SK-MEL-5 (cell line): Measurements from ENCODE around the gene CCDC77. TPM values are rescaled to one million over a fixed set of nuclear protein-coding genes. Genes with fewer than 3 reads are reported as not detected.

Experiments used
- DNase-seq: peaks from one replicate; pipeline ENCODE4 v3.0.0-alpha.2; 2016; ENCODE audit warnings: low read depth, low spot score
- in situ Hi-C: cut with HindIII; loops from 2 replicates; pipeline ENCODE4 v1.10.0; 2016; ENCODE audit warnings: low sequenced_read_pairs, high pct_unique_total_duplicates, low pct_unique_long_range_greater_than_20kb
- total RNA-seq: library from RNA; depleted of rRNA; stranded (reverse); fragments of >200 nt; shearing (Covaris generic); gene quantifications from 2 replicates; pipeline ENCODE4 v1.2.3, GENCODE V29; 2014

Gene CCDC77
- total RNA-seq, 1 experiment from 2014 or later, result 13.0 TPM

GRCh38 chr12:442235-442884 lies 40.9 kb downstream of the CCDC77 start:
- DNase-seq, result peak; percentile 72
- in situ Hi-C loops, result no loop called here

DNA sequence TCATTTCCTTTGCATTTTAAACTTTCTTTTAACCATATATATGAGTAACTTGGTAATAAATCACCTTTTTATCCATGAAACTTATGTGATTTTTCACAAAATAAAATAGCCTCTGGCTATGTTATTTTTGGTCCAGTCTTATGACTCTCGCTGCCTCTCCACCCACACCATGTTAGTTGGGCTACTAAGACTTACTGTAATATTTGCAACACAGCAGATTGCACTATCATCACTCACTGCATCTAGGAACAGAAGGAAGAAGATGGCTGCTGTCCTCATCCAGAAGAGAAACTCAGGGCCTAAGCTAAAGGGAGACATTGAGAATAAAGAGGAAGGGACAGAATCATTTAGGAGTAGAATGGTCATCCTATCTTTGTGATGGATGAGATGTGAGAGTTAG lies 45.7 kb downstream of the CCDC77 start:
- DNase-seq, result no peak
- in situ Hi-C loops, result no loop called here

- no peak for DNase-seq
- in situ Hi-C loops, result no loop called here
Observed at GRCh38 chr12:449203-449602, 47.8 kb downstream of the CCDC77 start.

DNA sequence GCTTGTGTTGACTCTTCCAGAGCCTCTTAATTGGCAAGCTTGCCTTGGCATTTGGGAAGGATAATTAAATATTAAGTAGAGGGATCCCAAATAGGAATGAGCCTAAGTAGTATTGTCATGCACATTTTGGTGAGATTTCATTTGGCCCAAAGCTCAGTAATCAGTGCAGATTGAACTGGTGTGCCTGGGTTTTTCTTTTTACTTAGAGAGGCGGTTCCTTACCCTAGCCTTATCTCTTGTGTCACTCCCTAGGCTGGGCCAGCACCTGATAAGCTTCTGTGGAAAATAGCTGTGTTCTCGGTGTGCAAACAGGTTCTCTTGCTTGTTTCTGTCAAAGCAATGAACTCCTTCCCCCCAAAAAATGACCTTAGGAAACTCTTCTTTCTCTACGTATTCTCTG lies 49.0 kb downstream of the CCDC77 start:
- no peak for DNase-seq
- in situ Hi-C loops, result no loop called here

DNA sequence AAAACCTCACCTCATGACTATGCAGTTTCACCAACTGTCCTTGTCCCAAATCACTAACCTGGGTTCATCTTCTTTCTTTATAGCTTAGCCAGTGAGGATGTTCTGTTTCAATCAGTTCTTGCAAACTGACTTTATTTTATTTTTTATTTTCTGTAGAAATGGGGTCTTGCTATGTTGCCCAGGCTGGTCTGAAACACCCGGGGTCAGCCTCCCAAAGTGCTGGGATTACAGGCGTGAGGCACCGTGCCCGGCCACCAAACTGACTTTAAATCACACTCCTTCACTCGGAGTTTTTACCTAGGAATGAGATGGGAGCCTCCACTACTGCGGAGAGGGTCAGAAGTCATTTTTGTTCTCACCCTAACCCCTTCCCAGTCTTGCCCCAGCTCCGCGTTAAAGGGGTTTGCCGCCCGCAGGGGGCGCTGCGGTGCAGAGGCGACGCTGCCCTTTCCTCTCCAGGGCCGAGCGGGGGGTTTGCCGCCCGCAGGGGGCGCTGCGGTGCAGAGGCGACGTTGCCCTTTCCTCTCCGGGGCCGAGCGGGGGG lies 51.3 kb downstream of the CCDC77 start:
- no peak for DNase-seq
- in situ Hi-C loops, result no loop called here

DNA sequence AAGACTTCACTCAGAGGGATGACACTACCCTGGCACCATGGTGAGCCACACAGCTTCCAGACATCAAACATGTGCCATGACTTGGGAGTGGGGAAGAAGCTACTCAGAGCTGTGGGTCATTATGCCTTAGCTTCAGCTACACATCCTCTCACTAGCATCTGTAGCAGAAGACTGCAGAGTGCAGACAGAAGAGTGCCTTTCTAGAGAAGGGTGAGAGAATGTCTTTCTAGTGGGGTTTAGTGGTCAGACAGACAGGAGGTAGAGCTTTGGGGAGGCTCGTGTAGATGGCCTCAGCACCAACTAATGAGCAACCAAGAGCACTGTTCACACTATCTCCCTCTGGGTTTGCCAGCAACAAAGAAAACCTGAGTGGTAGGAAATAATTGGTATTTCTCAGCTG lies 53.4 kb downstream of the CCDC77 start:
- in situ Hi-C loops, result no loop called here
- DNase-seq, result no peak

DNA sequence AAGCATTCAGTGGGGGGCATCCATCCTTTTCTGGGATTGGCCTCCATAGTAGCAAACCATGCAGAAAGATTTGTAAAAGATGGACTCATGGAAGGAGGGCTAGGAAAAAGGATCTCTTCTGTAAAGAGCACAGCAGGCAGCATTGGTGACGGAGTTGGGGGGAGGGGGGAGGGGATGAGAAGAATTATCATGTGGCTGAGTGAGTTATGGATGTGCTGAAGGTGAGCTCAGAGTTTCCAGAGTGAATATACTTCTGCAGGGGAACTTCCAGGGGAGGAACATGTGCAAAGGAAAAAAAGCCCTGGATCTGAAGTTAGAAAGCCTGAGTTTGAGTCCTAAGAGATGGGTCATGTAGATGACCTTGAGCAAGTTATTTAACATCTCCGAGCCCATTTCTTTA lies 54.4 kb downstream of the CCDC77 start:
- in situ Hi-C loops, result no loop called here
- DNase-seq, result no peak

DNA sequence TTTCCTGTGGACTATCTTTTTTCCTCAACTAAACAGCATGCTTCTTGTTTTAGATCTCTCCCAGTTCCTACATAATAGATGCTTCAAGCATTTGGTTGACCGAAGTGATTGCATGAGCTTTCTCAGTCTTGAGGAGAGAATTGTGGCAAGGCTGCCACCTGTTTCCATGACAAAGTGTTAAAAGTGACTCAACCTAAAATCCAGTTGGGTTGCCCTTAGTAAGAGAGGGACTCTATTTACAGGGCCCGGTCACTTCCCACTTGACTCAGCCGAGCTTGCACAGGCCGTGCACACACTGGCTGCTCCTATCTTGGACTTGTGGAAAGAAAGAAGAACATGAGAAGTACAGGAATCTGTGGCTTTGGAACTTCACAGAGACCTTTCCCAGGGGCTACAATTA lies 56.2 kb downstream of the CCDC77 start:
- in situ Hi-C loops, result no loop called here
- no peak for DNase-seq

GRCh38 chr12:459050-459429 lies 57.6 kb downstream of the CCDC77 start:
- in situ Hi-C loops, result no loop called here
- DNase-seq, result no peak

GRCh38 chr12:459430-460258 lies 58.2 kb downstream of the CCDC77 start, which contains the start of gene B4GALNT3:
Gene B4GALNT3 (plus strand): TSS chr12:459939. CDS start chr12:460377, 438 bp downstream.
- peak; percentile 23 for DNase-seq

DNA sequence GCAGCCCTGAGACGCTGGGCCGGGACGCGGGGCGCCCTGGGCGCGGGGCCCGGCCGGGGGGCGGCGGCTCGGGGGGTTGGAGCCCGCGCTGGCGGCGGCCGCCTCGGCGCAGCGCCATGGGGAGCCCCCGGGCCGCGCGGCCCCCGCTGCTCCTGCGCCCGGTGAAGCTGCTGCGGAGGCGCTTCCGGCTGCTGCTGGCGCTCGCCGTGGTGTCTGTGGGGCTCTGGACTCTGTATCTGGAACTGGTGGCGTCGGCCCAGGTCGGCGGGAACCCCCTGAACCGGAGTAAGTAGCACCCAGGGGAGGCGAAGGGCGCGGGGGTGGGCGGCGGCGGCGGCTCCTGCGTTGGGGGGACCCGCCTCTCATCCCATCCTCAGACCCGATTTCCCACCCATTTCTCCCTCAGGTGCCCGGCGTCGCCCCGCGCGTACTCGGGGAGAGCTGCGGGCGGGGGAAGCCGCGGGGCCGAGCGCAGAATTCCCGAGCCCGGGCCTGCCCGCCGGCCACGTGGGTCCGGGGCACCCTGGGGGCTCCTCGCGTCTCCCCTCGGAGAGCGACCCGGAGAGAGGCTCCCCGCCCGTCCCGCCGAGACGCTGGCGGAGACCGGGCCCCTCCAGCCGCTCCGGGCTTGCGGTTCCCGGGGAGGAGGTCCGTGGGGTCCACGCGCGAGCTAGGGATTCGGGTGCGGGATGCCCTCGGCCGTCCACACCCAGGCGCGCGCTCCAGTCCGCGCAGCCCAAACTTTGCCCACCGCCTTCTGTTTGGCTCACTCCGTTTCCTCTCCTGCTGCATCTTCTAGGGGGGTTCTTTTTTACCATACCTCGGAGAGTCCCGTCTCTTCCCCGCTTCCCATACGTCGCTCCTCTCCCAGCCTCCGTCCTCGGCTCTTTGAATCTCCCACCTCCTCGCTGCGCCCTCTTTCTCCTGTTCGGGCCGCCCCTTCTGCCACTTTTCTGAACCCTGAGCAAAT lies 59.1 kb downstream of the CCDC77 start:
- no peak for DNase-seq
- in situ Hi-C loops, result no loop called here

More at GRCh38 chr12:459430-460258, 58.2 kb downstream of the CCDC77 start, which contains the start of gene B4GALNT3:
- in situ Hi-C loops, result no loop called here

DNA sequence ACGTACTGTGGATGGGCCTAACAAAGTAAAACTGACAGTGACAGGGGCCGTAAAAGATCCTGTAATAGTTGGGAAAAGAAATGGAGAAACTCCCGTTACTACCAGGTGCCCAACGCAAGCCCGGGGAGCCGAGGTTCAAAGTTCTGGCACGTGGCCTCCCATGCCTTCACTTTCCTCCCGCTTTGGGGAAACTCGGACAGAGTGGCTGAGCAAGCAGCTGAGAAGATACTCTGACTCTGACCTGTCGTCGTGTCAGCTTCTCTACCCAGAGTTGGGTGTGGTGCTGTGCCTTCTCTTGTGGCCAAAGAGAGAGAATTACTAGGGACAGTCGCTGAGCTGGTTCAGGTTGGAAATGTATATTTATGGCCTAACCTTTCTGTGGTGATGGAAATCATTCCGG lies 60.0 kb downstream of the CCDC77 start:
- in situ Hi-C loops, result no loop called here
- DNase-seq, result no peak

DNA sequence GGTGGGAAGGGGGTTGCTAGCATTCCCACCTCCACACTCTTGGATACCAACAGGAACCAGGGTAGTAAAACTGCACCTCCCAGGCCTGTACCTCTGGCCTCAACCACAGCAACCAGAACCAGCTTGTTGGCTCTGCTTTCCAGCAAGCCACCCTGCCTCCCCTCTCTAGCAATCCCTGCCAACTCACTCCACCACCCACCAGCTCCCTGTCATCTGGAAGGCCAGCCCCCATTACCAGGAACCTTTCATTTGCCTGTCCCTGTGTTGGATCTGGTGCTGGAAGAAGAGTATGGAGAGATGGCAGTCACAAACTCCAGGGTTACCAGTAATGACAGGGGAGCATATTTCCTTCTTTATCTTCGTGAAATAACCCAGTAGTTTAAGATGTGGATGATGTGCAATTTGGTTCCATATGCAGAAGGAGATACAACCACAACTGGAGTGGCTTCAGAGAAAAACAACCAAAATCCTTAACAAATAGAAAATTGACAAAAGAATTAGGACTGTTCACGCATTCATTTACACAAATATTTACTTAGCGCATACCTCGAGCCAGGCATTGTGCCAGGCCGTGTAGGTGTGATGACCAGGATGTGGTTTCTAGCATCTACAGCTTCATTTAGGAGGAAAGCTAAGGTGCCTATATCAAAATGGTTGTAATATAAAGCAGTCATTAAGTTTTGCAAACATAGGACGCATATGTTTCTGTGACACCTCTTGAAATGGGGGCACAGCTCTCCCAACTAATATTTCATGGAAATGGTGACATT lies 61.7 kb downstream of the CCDC77 start:
- no peak for DNase-seq
- in situ Hi-C loops, result no loop called here

DNA sequence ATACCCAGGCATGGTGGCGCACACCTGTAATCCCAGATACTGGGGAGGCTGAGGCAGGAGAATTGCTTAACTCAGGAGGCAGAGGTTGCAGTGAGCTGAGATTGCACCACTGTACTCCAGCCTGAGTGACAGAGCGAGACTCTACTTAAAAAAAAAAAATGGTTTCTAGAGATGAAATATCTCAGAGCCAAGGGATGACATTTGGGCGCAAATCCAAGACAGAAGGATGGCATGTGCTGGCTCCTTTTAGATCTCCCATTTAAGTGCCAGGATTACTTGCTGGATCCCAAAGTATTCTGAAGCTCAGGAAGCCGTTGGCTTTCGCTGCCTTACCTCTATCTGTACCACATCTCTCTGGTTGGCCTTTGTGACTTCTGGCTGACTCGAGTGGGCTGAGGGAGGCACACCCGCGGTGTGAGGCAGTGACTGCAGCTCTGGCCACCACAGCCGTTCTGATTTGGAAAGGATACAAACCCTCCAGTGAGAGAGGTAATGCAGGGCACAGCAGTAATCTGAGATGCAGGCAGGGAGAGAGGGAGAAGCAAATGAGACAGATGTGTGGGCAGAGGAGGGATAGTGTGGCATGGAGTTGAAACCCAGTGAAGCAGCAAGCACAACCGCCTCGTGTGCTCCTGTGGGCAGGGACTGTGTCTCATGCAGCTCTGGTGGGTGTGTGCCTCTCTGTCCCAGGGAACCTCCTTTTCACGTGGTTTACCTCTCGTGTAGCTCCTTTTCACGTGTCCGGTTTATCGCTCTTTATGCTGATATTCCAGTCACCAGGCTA lies 63.2 kb downstream of the CCDC77 start:
- in situ Hi-C loops, result no loop called here
- no peak for DNase-seq

GRCh38 chr12:466039-466438 lies 64.6 kb downstream of the CCDC77 start:
- in situ Hi-C loops, result no loop called here

DNA sequence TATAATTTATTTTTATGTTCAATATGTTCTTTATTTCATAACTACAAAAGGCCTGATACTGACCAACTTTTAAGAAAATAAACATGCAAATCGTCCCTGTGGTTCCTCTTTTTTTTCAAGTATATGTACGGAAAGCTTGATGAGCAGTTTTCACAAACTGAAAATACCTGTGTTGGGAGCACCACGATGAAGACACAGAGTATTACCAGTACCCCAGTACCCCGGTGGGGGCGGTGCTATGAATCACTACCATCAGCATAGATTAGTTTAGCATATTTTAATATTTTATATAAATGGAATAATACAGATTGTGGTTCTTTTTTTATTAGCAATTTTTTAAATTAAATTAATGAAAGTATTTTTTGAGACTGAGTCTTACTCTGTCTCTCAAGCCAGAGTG lies 65.3 kb downstream of the CCDC77 start:
- DNase-seq, result no peak
- in situ Hi-C loops, result no loop called here

More at GRCh38 chr12:466039-466438, 64.6 kb downstream of the CCDC77 start:
- DNase-seq, result no peak
